Measurements from ENCODE around the gene TAB2.

GRCh38 chr6:149440735-149441671 is 123.5 kb downstream of the TAB2 start:
- TF ChIP-seq EP300 (IDR thresholded peaks at IDR 0.05) (no peak), CTCF (IDR thresholded peaks at IDR 0.05) (no peak)
